Activated effector memory CD4-positive, alpha-beta T cell treated with anti-CD3 and anti-CD28 coated beads, Interleukin-2, amount 50 U/mL, for 16 hours (primary cell): ENCODE data around the gene ABHD17C.

Source experiments
- DNase-seq: peaks from one replicate; pipeline ENCODE4 v3.0.0-alpha.2; 2020

ABHD17C gene

DNA sequence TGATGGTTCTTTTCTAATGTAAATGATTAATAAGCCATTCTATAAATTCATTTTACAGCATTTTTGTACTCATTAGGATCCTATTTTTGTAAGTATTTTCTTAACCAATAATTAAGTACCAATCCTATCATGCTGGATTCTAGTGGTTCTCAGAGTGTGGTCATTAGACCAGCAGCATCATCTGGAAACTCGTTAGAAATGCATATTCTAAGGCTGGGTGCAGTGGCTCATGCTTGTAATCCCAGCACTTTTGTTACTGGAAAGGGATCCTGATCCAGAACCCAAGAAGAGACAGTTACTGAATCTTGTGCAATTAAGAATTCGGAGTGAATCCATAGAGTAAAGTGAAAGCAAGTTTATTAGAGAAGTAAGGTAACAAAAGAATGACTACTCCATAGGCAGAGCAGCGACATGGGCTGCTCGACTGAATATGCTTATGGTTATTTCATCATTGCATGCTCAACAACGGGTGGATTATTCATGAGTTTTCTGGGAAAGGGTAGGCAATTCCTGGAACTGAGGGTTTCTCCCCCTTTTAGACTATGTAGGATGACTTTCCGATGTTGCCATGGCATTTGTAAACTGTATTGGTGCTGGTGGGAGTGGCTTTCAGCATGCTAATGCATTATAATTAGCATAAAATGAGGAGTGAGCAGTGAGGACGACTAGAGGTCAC lies 74.2 kb downstream of the ABHD17C start:
- DNase-seq = no peak

DNA sequence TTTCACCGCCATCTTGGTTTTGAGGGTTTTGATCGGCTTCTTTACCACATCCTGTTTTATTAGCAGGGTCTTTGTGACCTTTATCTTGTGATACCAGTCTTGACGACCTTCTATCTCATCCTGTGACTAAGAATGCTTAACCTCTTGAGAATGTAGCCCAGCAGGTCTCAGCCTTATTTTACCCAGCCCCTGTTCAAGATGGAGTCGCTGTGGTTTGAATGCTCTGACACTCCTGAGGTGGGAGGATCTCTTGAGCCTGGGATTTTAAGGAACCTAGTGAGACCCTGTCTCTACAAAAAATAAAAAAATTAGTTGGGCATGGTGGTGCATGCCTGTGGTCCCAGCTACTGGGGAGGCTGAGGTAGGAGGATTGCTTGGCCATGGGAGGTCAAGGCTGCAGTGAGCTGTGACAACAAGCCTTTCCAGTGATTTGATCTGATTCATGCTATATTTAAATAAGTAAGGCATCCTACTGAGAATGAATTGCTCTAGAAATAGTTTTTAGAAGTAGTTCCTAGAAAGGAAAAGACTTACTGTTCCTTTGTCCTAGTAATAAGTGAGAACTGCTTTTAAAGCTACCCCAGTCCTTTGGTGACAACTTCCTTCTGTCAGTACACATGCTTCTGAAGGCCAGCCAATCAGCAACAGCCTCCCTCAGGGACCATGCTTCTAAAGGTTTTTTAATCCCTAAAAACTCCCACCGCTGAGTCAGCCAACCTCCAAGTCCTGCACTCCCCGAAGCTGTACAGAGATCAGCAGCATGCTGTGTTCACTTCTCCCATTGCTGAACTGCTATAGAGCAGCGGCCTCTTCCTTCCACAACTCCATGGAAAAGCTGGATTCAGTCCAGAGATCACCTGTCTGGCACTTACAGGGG lies 75.0 kb downstream of the ABHD17C start:
- no peak for DNase-seq

DNA sequence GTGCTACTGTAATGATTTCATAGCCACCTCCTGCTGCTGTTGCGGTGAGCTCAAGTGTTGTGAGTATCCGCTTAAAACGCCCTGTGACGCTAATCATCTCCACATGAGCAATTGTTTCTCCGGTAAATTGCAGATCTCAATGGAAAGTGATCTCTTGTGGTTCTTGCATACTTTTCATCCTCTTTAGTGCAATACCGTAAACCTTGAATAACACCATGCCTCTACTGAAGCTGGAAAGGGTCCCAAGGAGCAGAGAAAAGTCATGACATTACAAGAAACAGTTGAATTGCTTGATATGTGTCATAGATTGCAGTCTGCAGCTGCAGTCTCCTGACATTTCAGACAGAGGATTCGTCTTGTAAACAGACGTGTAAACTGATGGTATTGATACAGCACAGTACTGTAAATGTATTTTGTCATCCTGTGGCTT lies 78.0 kb downstream of the ABHD17C start:
- no peak for DNase-seq

- DNase-seq = no peak
Measured at GRCh38 chr15:80773792-80774352, 78.8 kb downstream of the ABHD17C start.

DNA sequence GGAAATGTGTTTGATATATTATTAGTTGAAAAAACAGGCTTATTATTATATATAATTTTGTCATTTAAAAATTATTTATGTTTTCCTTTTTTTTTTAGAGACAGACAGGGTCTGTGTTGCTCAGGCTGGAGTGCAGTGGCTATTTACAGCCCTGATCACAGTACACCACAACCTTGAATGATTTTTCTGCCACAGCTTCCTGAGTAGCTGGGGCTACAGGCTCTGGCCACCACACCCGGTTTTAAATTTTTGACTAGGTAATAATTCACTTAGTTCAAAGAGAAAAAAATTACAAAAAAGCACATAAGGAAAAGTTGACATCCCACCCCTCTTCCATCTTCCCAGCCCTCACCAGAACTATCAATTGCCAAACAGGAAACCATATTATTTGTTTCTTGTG lies 79.4 kb downstream of the ABHD17C start:
- DNase-seq = no peak

DNA sequence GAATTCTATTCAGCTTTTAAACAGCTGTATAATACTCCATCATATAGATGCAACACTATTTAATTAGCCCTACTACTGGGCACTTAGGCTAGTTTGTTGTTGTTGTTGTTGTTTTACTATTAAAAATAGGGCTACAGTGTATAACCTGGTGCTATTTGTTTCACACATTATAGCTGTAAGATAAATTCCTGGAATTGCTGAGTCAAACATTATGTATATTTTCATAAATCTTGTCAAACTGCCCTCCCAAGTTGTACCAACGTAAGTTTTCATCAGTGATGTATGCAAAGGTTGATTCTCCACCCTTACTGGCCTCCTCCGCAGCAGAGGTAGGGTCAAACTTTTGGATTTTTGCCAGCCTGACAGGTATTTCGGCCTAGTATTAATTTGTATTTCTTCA lies 80.2 kb downstream of the ABHD17C start:
- DNase-seq = no peak

GRCh38 chr15:80776420-80777045 lies 81.4 kb downstream of the ABHD17C start:
- DNase-seq = peak; percentile 85

GRCh38 chr15:80777137-80777536 lies 82.0 kb downstream of the ABHD17C start:
- no peak for DNase-seq

GRCh38 chr15:80777826-80778620 lies 82.9 kb downstream of the ABHD17C start:
- DNase-seq = no peak

- no peak for DNase-seq
Measured at GRCh38 chr15:80778621-80778963, 83.5 kb downstream of the ABHD17C start.

DNA sequence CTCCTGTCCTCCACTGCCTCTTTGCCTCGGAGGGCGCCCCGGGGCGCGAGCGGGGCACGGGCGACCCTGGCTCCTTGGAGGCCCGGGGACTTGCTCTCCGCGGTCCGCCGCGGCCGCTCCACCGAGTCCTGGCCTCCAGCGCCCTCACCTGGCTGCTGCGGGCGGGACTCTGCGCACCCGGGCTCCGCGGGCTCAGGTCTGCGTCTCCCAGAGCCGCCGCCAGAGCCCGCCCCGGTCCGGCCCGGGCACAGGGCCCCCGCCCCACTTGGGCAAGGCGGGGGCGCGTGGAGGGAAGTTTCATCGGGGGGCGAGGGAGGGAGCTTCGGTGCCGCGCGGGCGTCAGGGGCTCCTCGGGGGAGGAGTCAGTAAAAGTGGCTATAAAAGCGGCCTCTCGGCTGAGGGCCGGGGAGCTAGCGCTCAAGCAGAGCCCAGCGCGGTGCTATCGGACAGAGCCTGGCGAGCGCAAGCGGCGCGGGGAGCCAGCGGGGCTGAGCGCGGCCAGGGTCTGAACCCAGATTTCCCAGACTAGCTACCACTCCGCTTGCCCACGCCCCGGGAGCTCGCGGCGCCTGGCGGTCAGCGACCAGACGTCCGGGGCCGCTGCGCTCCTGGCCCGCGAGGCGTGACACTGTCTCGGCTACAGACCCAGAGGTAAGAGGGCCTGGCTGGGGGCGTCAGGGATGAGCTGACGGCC lies 84.0 kb downstream of the ABHD17C start, which contains the start of gene CEMIP:
Gene CEMIP, plus strand, starts transcription at position 407 of the 694 bp plus-strand sequence. CDS start 94,510 bp downstream, outside the sequence.
- DNase-seq = peak; percentile 80

DNA sequence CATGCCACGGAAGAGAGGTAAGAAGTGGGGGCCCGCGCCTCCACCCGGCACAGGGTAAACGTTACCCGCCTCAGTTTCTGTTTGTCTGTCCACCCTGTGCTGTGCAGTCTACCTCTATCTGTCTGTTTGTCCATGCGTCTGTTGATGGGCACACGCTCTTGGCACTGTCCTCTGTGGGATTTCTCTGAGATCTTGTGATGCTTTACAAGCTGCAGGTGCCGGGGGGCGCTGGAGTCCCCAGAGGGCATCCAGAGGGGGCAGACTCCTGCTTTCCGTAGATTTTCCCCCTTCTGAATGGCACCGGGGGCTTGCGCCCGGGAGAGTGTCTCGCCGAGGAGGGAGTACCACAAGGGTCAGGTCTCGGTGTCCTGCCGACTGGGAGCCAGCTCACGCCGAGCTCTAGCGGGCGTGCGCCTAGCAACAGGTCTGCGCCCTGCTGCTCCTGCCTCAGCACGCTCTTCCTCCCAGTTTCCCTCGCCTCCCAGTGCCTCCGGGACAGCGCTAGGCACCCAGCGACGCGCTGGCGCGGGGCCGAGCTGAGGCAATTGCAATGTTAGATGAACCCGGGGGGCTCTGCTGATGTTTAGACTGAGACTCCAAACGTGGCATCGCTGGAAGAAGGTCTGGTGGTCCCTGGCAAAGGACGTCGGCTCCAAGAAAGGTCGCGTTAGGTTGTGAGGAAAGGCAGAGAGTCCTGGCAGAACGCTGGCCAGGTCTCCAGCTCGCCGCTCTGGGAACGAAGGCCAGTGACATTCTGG lies 84.7 kb downstream of the ABHD17C start:
- DNase-seq = no peak

- peak; percentile 66 for DNase-seq
Measured at GRCh38 chr15:80780416-80781221, 85.5 kb downstream of the ABHD17C start.

DNA sequence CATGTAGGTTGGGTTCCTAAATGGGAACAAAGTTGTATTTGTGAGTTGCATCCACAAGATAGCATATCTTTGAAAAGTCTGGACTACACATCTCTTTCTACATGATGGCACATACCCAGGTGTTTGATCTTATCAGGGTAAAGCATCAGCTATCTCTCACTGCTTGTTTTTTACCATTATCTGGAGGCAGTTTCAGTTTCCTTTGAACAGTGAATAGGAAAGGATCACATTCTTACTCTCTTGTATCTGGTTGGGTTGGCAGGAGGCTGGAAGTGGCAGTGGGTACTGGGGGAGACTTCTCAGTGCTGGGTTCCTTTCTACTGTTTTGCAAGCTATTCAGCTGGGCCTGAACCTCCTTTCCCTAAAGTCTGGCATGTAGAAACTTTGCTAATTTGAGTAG lies 88.2 kb downstream of the ABHD17C start:
- DNase-seq = no peak

DNA sequence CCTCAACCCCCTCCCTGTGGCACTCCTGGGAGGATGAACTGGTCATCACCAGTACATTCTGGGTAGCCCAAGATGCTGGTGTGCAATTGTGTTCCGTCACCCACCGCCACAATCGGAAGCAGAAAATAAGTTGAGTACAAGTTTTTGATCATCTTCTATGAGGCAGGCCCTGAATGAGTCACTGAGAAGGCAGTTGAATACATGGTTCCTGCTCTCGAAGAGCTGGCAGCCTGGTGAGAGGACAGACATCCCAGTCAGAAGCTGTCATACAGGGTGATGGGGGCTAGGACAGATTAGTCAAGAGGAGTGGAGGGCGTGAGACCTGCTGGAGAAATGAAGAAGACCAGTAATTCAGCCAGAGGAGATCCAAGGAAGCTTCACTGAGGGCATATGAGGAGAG lies 90.2 kb downstream of the ABHD17C start:
- no peak for DNase-seq

GRCh38 chr15:80785811-80786354 lies 90.8 kb downstream of the ABHD17C start:
- no peak for DNase-seq

DNA sequence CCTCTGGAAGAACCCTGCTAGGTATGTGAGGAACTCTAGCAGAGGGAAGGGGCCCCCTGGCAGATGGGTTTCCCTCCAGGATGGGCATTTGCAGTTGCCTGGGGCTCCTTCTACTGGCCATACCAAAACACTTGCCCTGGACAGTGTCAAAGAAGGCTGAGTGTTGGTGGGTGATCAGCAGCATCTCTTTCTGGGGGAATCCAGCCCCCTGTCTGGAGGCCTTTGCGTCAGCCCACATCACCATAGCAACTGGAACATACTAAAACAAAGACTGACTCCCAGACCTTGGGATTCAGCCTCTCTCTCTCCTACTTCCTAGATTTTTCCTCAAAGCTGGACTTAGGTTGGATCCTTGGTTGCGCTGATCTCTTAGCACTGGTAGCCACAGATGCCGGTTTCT lies 92.2 kb downstream of the ABHD17C start:
- no peak for DNase-seq

- no peak for DNase-seq
Measured at GRCh38 chr15:80788536-80788935, 93.4 kb downstream of the ABHD17C start.

GRCh38 chr15:80789296-80789695 lies 94.2 kb downstream of the ABHD17C start:
- no peak for DNase-seq

DNA sequence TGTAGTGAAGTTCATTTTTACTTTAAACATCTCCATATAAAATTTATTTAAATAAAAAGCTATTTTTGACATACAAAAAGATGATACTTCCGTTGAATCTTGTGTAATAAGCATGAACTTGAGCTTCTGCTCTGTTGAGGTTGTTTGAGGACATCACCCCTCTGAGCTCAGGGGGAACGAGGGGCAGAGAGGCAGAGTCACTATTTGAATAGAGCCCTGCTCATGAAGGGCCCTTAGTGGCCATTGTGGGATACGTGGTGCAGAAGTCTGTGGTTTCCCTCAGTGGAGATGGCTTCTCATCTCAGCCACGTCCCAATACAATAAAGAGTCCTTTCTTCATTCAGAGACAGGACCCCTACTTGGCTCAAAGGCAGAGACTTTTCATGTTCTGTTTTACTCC lies 94.7 kb downstream of the ABHD17C start:
- no peak for DNase-seq
